ENCODE measurements around the gene FTO.

The FTO gene

GRCh38 chr16:53966821-53967571 is 263.0 kb downstream of the FTO start:
- H3K4me3 ChIP-seq (ENCODE audit: low read length), result no peak overlapping the region
- TF ChIP-seq ZNF274 (IDR thresholded peaks at IDR 0.05; ENCODE audit: low read depth, low read length), result no peak

GRCh38 chr16:53967572-53967971 is 263.6 kb downstream of the FTO start:
- no peak for TF ChIP-seq ZNF274 (IDR thresholded peaks at IDR 0.05; ENCODE audit: low read depth, low read length)
- no peak overlapping the region for H3K4me3 ChIP-seq (ENCODE audit: low read length)

DNA sequence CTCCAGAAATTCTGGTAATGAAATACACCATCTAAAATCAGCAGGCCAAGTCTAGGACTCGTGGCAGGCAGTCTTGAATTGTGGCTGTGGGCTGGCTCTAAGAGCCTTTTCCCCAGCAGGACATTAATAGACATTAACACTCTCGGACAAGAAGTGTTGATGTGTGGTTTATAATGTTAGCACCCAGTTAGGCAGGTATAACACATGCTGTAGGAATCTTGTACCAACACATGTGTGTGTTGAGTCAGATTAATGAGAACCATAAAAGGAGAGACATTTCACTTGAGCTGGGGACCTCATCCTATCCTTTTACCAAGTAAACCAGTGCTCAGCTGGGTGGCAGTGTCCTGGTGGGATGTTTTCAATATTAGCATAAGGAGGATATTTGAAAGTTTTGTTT is 264.5 kb downstream of the FTO start:
- TF ChIP-seq ZNF274 (IDR thresholded peaks at IDR 0.05; ENCODE audit: low read depth, low read length), result no peak
- H3K4me3 ChIP-seq (ENCODE audit: low read length), result no peak overlapping the region

- no peak for TF ChIP-seq ZNF274 (IDR thresholded peaks at IDR 0.05; ENCODE audit: low read depth, low read length)
- H3K4me3 ChIP-seq (ENCODE audit: low read length), result no peak overlapping the region
These were observed 264.9 kb downstream of the FTO start for GRCh38 chr16:53968896-53969295.

DNA sequence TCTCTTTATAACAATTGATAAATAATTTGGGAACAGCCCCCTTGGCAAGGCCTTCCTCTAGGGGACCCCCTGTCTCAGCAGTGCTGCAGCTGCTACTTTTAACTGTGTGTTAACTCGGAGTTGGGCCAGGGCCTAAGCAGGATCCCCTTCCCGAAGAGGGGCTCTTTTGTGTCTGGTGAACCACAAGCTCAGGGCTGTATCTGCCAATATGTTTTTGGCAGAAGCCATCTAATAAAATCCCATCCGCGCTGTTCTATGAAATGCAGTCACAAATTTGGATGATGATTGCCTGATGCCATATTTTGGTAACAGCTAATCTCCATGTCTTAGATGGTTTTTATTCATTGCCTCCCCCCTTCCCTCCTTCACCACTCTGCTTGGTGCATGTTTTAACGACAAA is 267.7 kb downstream of the FTO start:
- no peak overlapping the region for H3K4me3 ChIP-seq (ENCODE audit: low read length)
- no peak for TF ChIP-seq ZNF274 (IDR thresholded peaks at IDR 0.05; ENCODE audit: low read depth, low read length)

DNA sequence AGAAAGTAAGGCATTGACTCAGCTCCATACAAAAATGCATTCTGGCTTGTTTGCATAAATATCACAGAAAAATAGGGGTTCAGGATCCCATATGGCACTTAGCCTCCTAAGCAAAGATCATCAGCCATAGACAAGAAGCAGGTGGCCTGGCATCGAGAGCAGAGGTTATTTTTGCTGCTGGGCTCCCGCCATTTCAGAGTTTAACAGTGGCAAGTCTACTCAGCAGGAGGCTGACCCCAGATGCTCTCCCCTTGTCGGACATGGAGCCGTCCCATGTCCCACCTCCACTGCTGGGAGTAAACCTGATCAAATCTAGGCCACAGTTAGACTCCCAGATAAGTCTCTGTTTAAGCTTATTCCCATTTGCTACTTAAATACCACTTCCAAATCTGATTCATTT is 269.1 kb downstream of the FTO start:
- no peak overlapping the region for H3K4me3 ChIP-seq (ENCODE audit: low read length)
- TF ChIP-seq ZNF274 (IDR thresholded peaks at IDR 0.05; ENCODE audit: low read depth, low read length), result no peak

DNA sequence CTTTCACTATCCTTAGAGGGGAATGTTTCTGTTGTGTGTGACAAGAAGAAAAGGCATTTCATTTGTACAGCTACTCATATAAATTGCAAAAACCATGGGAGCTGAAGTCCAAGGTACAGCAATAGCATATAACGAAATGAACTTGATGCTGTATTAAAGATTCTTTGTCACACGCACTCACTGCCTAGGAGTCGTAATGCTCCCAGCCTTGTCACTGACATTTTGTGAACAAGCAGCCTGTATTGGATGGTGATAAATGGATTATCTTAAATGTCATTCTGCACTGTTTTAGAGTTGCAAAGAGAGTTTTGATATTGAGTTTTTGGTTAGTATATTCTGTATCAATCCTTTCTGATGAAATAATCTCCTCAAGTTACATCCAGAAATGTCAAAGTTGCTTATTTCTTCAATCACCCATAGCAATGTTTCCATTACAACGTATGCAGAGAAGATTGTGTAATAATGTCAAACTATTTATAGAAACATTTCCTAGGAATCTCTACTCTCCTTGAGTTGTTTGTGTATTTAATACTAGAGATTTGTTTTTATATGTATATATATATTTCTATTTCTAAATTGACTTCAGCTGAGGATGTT is 270.6 kb downstream of the FTO start:
- TF ChIP-seq ZNF274 (IDR thresholded peaks at IDR 0.05; ENCODE audit: low read depth, low read length), result no peak
- H3K4me3 ChIP-seq (ENCODE audit: low read length), result no peak overlapping the region

DNA sequence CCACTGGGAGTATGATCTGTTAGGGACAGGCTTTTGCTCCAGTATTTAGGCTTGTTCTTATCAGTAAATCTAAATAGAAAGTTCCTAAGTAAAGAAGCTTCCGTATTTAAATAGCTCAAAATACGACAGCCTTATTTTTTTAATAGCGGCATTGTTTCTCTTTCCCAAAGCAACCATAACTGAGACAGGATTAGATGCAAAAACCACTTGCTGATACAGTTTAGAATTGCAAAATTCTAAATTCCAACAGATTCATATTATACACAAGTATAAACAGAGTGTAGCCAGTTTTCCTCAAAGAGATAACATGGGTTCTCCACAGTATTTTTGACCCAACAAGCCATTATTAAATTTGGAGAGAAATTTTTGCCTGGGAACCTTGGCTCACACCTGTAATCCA is 276.7 kb downstream of the FTO start:
- TF ChIP-seq ZNF274 (IDR thresholded peaks at IDR 0.05; ENCODE audit: low read depth, low read length), result no peak
- no peak overlapping the region for H3K4me3 ChIP-seq (ENCODE audit: low read length)

DNA sequence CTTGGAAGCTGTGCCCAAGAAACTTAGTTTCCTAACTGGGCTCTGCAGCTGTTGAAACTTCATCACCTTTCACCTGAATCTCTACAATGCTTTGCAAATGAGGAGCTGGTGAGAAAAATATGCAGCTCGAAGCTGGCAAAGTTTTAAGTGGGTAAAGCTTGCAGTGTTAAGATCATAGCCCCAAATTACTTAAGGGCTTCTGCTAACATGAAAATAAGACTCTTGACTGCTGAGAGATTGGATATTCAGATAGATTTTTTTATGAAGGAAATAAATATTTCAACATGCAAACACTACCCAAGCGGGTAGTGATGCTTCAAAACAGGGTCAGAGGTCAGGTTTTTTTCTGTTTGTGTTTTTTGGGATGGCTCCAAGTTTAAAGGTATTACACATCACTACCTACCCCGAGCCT is 278.7 kb downstream of the FTO start:
- TF ChIP-seq ZNF274 (IDR thresholded peaks at IDR 0.05; ENCODE audit: low read depth, low read length), result no peak
- H3K4me3 ChIP-seq (ENCODE audit: low read length), result no peak overlapping the region

DNA sequence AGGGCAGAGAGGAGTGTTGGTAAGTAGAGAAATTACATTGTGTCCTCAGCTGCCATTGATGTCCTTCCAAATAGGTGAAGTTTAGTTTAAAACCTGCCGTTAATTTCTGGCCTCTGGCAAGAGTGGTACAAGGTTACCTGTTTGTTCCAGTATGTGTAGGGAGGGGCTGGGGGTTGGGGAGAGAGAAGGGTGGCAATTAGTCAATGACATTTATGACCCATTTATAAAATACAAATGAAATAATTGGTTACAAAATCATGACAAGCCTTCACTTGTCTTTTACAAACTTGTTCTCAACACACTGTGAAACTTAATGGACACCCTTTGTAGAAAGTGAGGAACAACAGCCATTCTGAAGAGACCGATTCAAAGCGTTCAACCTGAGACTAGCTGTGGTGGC is 281.0 kb downstream of the FTO start:
- no peak overlapping the region for H3K4me3 ChIP-seq (ENCODE audit: low read length)
- TF ChIP-seq ZNF274 (IDR thresholded peaks at IDR 0.05; ENCODE audit: low read depth, low read length), result no peak

- TF ChIP-seq ZNF274 (IDR thresholded peaks at IDR 0.05; ENCODE audit: low read depth, low read length), result no peak
- no peak overlapping the region for H3K4me3 ChIP-seq (ENCODE audit: low read length)
These were observed 281.9 kb downstream of the FTO start for GRCh38 chr16:53985861-53986260.

GRCh38 chr16:53986793-53987192 is 282.8 kb downstream of the FTO start:
- no peak overlapping the region for H3K4me3 ChIP-seq (ENCODE audit: low read length)
- TF ChIP-seq ZNF274 (IDR thresholded peaks at IDR 0.05; ENCODE audit: low read depth, low read length), result no peak

- no peak for TF ChIP-seq ZNF274 (IDR thresholded peaks at IDR 0.05; ENCODE audit: low read depth, low read length)
- H3K4me3 ChIP-seq (ENCODE audit: low read length), result no peak overlapping the region
These were observed 284.2 kb downstream of the FTO start for GRCh38 chr16:53988136-53988535.

DNA sequence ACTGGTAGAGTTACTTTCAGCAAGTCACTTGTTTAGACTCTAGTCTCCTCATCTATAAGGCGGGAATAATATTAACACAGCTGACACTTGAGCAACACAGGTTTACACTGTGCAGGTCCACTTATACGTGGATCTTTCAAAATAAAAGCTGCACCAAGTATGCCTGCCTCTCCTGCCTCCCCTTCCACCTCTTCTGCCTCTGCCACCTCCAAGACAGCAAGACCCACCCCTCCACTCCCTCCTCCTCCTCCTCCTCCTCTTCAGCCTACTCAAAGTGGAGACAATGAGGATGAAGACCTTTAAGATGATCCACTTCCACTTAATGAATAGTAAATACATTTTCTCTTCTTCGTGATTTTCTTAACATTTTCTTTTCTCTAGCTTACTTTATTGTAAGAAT is 285.6 kb downstream of the FTO start:
- no peak for TF ChIP-seq ZNF274 (IDR thresholded peaks at IDR 0.05; ENCODE audit: low read depth, low read length)
- no peak overlapping the region for H3K4me3 ChIP-seq (ENCODE audit: low read length)

- no peak overlapping the region for H3K4me3 ChIP-seq (ENCODE audit: low read length)
- no peak for TF ChIP-seq ZNF274 (IDR thresholded peaks at IDR 0.05; ENCODE audit: low read depth, low read length)
These were observed 287.9 kb downstream of the FTO start for GRCh38 chr16:53991754-53992378.

All from GM08714 (cell line).